Transverse colon (tissue), 4 donors: ENCODE measurements around the gene CDH11. TPM values are rescaled to one million over a fixed set of nuclear protein-coding genes. Genes with fewer than 3 reads are reported as not detected.

Experiments used
- DNase-seq: peaks from one replicate; pipeline ENCODE4 v3.0.0-alpha.2; 2019
- H3K27ac ChIP-seq, 4 donors: fragments of 200-600 bp; sonication (generic); 2 replicates each; pipeline ENCODE4 v1.5.1; 2016 to 2018; ENCODE audit warnings: inconsistent platforms in 4 of 4
- H3K27me3 ChIP-seq: fragments of 200-600 bp; sonication (generic); 2 replicates; pipeline ENCODE4 v1.5.1; 2017; ENCODE audit warnings: inconsistent platforms
- H3K36me3 ChIP-seq, 4 donors: fragments of 200-600 bp; sonication (generic); 2 replicates each; pipeline ENCODE4 v1.5.1; 2017 to 2019; ENCODE audit warnings: inconsistent platforms in 4 of 4
- H3K4me1 ChIP-seq, 4 donors: fragments of 200-600 bp; sonication (generic); 2 replicates each; pipeline ENCODE4 v1.5.1; 2017 to 2020; ENCODE audit warnings: inconsistent platforms in 4 of 4
- H3K4me3 ChIP-seq, 4 donors: fragments of 200-600 bp; sonication (generic); 1 replicate in 1 of 4; 2 replicates in 3 of 4; pipeline versions ENCODE4 v1.5.1 to v1.6.1; 2017 to 2019; ENCODE audit warnings: inconsistent platforms in 4 of 4
- H3K9me3 ChIP-seq, 2 donors: fragments of 200-600 bp; sonication (generic); 2 replicates each; pipeline ENCODE4 v1.5.1; 2017 to 2019; ENCODE audit warnings: inconsistent platforms in 2 of 2
- EP300 ChIP-seq: sonication (generic); formaldehyde crosslinking; IDR thresholded peaks from one replicate; pipeline ENCODE4 v1.6.1; 2017; ENCODE audit warnings: antibody characterized with exemption, low read depth
- POLR2A ChIP-seq: fragments of 450-650 bp; IDR thresholded peaks from one replicate; pipeline ENCODE4 v1.6.1; 2016; ENCODE audit warnings: antibody characterized with exemption, mild to moderate bottlenecking, moderate library complexity
- POLR2AphosphoS5 ChIP-seq, 3 donors: sonication (generic); formaldehyde crosslinking; IDR thresholded peaks; one replicate each; pipeline ENCODE4 v1.6.1; 2016; ENCODE audit warnings: antibody characterized with exemption in 3 of 3
- WGBS, 2 donors: methylation state at CpG; one replicate each; pipeline ENCODE4 v1.1.5; 2018; ENCODE audit warnings: low coverage in 1 of 2; 5-methylcytosine and 5-hydroxymethylcytosine counted together
- in situ Hi-C, 4 donors: fragments of 200-750 bp; cut with MboI; loops; one replicate each; pipeline versions ENCODE4 v1.15.0 to v1.15.1; 2017; ENCODE audit warnings: low sequenced_read_pairs in 3 of 4, low pct_ligation_motif_present in 1 of 4, low pct_unique_long_range_greater_than_20kb in 1 of 4
- intact Hi-C: fragments of 100-400 bp; cut with DNase I; formaldehyde crosslinking; loops from one replicate; pipeline ENCODE4 v1.15.1; 2023; ENCODE audit warnings: low total_unique reads
- total RNA-seq, 4 donors: library from RNA; depleted of rRNA; stranded (reverse); fragments of >200 nt; gene quantifications; one replicate each; pipeline ENCODE4 v1.1.0, GENCODE V29; 2016
- TF ChIP-seq, protein P1 (sequence below), 5 experiments: fragments of 200-600 bp in 3 of 5; fragments of 450-650 bp in 2 of 5; sonication (generic) in 3 of 5; IDR thresholded peaks; 1 replicate in 2 of 5; 2 replicates in 3 of 5; pipeline ENCODE4 v1.5.1; 2016 to 2017; ENCODE audit warnings: antibody characterized with exemption in 5 of 5, inconsistent platforms in 3 of 5, mild to moderate bottlenecking in 2 of 5, moderate library complexity in 1 of 5

CDH11 gene
- total RNA-seq, 4 donors from 2014 or later, result 8.2 to 141 (median 9.2) TPM

DNA sequence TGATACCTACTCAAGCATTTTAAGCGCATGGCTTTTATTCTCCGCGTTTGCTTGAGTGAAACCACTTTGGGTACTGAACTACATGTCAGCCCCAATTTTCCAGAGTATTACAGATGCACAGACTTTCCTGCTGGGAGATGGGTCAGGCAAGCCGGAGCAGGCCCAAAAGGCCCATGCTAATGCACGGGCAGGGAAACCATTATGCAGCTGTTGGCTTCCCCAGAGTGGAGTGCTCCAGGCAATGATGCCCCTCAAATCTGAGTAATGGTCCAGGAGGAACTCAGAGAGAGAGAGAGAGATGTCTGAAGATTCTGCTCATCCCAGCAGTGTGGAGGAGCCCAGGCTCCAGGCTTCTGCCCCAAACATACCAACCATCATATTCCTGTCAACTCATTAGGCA lies 80.2 kb downstream of the CDH11 start:
- 89 to 97% methylated on average over 5 of the region's 5 CpGs for WGBS, 2 donors
- Histone ChIP-seq H3K4me1 (no peaks in the 10 kb centered on the region), H3K27me3 (no peaks in the 10 kb centered on the region), H3K9me3 (no peaks in the 10 kb centered on the region), H3K36me3 (no peaks in the 10 kb centered on the region), H3K27ac (no peak overlapping the region), H3K4me3 (no peak overlapping the region)
- TF ChIP-seq EP300 (no peak), POLR2AphosphoS5 (IDR thresholded peaks at IDR 0.05) (no peak), POLR2A (no peak)
- TF ChIP-seq, protein P1, sequence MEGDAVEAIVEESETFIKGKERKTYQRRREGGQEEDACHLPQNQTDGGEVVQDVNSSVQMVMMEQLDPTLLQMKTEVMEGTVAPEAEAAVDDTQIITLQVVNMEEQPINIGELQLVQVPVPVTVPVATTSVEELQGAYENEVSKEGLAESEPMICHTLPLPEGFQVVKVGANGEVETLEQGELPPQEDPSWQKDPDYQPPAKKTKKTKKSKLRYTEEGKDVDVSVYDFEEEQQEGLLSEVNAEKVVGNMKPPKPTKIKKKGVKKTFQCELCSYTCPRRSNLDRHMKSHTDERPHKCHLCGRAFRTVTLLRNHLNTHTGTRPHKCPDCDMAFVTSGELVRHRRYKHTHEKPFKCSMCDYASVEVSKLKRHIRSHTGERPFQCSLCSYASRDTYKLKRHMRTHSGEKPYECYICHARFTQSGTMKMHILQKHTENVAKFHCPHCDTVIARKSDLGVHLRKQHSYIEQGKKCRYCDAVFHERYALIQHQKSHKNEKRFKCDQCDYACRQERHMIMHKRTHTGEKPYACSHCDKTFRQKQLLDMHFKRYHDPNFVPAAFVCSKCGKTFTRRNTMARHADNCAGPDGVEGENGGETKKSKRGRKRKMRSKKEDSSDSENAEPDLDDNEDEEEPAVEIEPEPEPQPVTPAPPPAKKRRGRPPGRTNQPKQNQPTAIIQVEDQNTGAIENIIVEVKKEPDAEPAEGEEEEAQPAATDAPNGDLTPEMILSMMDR (IDR thresholded peaks at IDR 0.05), result no peak
- intact Hi-C loops, result no loop called here
- DNase-seq, result no peak
- in situ Hi-C loops, result no loop called here

DNA sequence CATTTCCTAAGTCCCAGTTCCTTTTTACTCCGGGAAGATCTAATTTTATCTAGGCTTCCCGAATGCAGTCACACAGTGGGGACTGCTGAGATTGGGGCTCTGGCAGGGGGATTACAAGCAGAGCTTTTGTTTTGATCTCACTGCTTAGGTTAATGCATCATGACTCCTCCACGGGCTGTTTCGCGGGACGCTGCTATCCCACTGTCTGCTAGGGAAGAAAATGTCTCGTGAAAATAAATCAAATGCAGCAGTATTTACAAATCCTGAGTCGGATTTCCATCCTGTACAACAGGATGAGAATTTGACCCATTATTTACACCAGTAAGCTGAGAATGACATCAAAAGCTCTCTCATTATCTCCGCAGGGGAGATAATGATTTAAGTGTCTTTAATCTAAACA lies 83.8 kb downstream of the CDH11 start:
- intact Hi-C loops, result no loop called here
- H3K4me3 ChIP-seq, result no peak overlapping the region

DNA sequence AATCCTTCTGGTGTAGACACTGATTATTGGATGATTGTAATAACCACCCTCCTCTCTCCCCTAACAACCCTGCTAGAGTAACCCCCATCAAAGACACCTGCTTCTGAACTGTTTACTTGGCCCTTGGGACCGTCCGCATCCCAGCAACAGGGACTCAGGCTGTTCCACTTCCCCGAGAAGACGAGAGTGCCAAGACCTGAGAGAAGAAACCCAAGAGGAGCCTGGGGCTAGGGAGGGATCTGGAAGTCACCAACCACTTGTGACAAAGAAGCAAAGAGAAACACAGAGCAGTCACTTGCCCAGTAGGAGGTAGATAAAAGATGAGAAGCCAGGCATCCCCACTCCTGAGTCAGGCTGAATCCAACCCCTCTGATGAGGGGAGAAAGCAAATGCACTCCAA lies 84.3 kb downstream of the CDH11 start:
- 84 to 89% methylated on average over 4 of the region's 4 CpGs for WGBS, 2 donors
- no peaks in the 10 kb centered on the region for H3K36me3 ChIP-seq
- intact Hi-C loops, result no loop called here

More for the DNA sequence above, 83.8 kb downstream of the CDH11 start:
- DNase-seq, result no peak
- H3K9me3 ChIP-seq, result no peaks in the 10 kb centered on the region
- 17 to 26% methylated on average over 4 to 9 of the region's 9 CpGs for WGBS, 2 donors
- in situ Hi-C loops, result no loop called here
- no peak overlapping the region for H3K27ac ChIP-seq
- TF ChIP-seq, protein P1 (IDR thresholded peaks at IDR 0.05), result no peak
- no peak for TF ChIP-seq EP300
- TF ChIP-seq POLR2AphosphoS5 (IDR thresholded peaks at IDR 0.05), result no peak
- TF ChIP-seq POLR2A, result no peak
- no peaks in the 10 kb centered on the region for H3K27me3 ChIP-seq
- no peaks in the 10 kb centered on the region for H3K36me3 ChIP-seq
- H3K4me1 ChIP-seq, result peaks cover 0 to 3% (median 0%) of the 10 kb centered on the region in 4 donors

DNA sequence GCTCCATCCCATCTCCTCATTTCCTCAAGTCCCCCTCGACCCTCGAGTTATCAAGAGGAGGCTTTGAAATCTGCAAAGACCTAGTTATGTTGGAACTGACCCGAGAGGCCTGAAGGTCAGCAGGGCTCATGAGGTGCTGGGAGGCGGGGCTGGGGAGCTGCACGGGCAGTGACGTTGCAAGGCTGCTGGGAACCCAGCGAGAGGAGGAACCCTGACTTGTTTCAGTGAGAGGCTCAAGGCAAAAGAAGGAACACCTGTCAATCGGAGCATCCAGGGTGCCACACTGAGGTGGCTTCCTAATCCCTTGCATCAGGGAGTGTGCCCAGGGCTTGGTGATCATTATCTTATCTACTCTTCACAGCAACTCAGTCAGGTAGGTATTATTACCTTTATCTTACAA lies 86.9 kb downstream of the CDH11 start:
- WGBS, 2 donors, result 65% methylated on average over 8 of the region's 8 CpGs; no CpG with 5 or more reads in 1 of the 2 donors
- no peaks in the 10 kb centered on the region for H3K36me3 ChIP-seq
- H3K9me3 ChIP-seq, result no peaks in the 10 kb centered on the region
- H3K27me3 ChIP-seq, result no peaks in the 10 kb centered on the region
- intact Hi-C loops, result no loop called here
- in situ Hi-C loops, result no loop called here
- no peak overlapping the region for H3K27ac ChIP-seq
- H3K4me1 ChIP-seq, result peaks cover 0 to 3% (median 0%) of the 10 kb centered on the region in 4 donors
- no peak for DNase-seq
- TF ChIP-seq, protein P1 (IDR thresholded peaks at IDR 0.05), result no peak
- TF ChIP-seq EP300 (no peak), POLR2AphosphoS5 (IDR thresholded peaks at IDR 0.05) (no peak), POLR2A (no peak)
- H3K4me3 ChIP-seq, result no peak overlapping the region

More for the DNA sequence above, 84.3 kb downstream of the CDH11 start:
- DNase-seq, result no peak
- Histone ChIP-seq H3K27ac (no peak overlapping the region), H3K27me3 (no peaks in the 10 kb centered on the region), H3K4me3 (no peak overlapping the region), H3K9me3 (no peaks in the 10 kb centered on the region), H3K4me1 (peaks cover 0 to 3% (median 0%) of the 10 kb centered on the region in 4 donors)
- in situ Hi-C loops, result no loop called here
- no peak for TF ChIP-seq EP300
- TF ChIP-seq, protein P1 (IDR thresholded peaks at IDR 0.05), result no peak
- no peak for TF ChIP-seq POLR2A
- TF ChIP-seq POLR2AphosphoS5 (IDR thresholded peaks at IDR 0.05), result no peak
